ENCODE measurements around the gene DNAAF6. TPM values are rescaled to one million over a fixed set of nuclear protein-coding genes. Genes with fewer than 3 reads are reported as not detected.

The DNAAF6 gene
- total RNA-seq, 4 donors from 2014 or later, result not detected

DNA sequence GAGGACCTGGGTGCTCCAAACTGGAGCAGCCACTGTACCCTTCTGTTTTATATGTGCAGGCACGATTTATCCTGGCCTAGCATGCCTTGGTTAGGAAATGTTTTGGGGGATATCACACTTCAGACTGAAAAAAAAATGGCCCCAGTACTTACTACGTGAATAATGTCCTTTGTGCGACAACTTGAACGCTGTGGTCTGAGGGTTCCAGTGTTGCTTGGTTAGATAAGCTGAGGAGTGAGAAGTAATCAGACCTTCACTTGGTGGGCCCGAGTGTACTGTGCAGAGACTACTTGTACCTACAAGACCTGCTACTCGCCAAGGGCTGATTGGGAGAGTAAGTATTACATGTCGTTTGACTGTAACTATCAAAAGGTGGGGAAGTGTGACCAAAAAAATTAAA is 678 bp downstream of the DNAAF6 start:
- WGBS, result 86% methylated on average over 7 of the region's 7 CpGs
- Histone ChIP-seq H3K4me1 (no peaks in the 10 kb centered on the region), H3K9me3 (no peaks in the 10 kb centered on the region), H3K36me3 (no peaks in the 10 kb centered on the region), H3K27me3 (no peaks in the 10 kb centered on the region), H3K4me3 (no peak overlapping the region), H3K27ac (no peak overlapping the region)
- no peak for DNase-seq (ENCODE audit: low spot score in 2 of 2)
- TF ChIP-seq POLR2A (IDR thresholded peaks at IDR 0.05), result no peak
- TF ChIP-seq EP300 (IDR thresholded peaks at IDR 0.05), result no peak
- TF ChIP-seq CTCF (IDR thresholded peaks at IDR 0.05), result no peak
- TF ChIP-seq POLR2AphosphoS5 (IDR thresholded peaks at IDR 0.05), result no peak

DNA sequence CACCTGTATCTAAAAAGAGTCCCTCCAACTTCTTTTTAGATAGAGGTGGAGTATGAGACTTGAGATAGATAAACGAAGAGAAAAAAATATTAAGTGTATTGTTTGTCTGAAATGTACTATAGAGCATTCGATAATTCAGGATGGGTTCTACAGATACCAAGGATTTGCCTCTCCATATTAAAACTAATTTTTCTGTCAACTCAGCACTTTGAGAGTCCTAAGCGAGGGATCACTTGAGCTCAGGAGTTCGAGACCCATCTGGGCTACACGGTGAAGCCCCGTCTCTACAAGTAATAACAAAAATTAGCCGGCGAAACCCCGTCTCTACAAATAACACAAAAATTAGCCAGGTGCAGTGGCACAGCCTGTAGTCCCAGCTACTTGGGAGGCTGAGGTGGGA is 1.5 kb downstream of the DNAAF6 start:
- Histone ChIP-seq H3K4me3 (no peak overlapping the region), H3K27ac (no peak overlapping the region), H3K27me3 (no peaks in the 10 kb centered on the region), H3K36me3 (no peaks in the 10 kb centered on the region), H3K9me3 (no peaks in the 10 kb centered on the region), H3K4me1 (no peaks in the 10 kb centered on the region)
- 95% methylated on average over 9 of the region's 9 CpGs for WGBS
- no peak for DNase-seq (ENCODE audit: low spot score in 2 of 2)
- TF ChIP-seq CTCF (IDR thresholded peaks at IDR 0.05) (no peak), POLR2AphosphoS5 (IDR thresholded peaks at IDR 0.05) (no peak)

DNA sequence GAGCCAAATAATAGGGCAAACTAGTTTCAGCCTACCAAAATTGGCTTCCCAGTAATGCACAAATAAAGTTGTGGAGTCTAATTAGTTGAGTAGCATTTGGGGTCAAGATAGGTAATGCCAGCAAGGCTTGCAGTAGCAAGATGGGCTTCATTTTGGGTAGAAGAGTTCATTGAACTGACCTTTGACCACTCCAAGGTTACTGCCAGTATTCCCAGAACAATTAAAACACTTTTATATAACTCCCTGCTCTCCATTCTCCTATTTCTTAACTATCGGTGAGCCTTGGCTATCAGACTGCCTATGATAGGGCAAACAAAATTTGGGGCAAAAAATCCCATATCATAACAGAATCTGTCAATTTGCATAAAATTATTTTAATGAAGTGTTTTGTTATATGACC is 7.1 kb downstream of the DNAAF6 start:
- no peak for DNase-seq (ENCODE audit: low spot score in 2 of 2)
- Histone ChIP-seq H3K27me3 (no peaks in the 10 kb centered on the region), H3K9me3 (no peaks in the 10 kb centered on the region), H3K4me1 (no peaks in the 10 kb centered on the region), H3K36me3 (no peaks in the 10 kb centered on the region), H3K4me3 (no peak overlapping the region), H3K27ac (no peak overlapping the region)
- 86% methylated on average over 1 of the region's 1 CpG for WGBS
- TF ChIP-seq EP300 (IDR thresholded peaks at IDR 0.05) (no peak), POLR2AphosphoS5 (IDR thresholded peaks at IDR 0.05) (no peak), POLR2A (IDR thresholded peaks at IDR 0.05) (no peak), CTCF (IDR thresholded peaks at IDR 0.05) (no peak)

DNA sequence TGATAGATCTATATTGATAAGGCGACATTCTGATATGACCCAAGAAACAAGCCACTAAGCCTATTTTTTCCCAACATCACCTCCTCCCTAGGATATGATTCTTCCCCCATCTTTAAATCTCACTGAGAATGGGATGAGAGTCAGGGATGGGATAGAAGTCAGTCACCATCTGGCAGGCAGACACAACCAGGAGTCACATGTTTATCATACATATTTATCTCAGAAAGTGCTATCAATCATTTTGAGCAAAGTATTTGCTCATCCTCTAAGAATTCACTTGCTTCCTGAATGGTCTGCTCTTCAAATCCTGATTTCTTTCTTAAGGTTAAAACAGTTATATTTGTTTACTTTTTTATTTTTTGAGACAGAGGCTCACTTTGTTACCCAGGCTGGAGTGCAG is 20.3 kb downstream of the DNAAF6 start:
- no peaks in the 10 kb centered on the region for H3K9me3 ChIP-seq
- H3K4me3 ChIP-seq, result no peak overlapping the region
- H3K27ac ChIP-seq, result no peak overlapping the region
- TF ChIP-seq POLR2A (IDR thresholded peaks at IDR 0.05) (no peak), EP300 (IDR thresholded peaks at IDR 0.05) (no peak), CTCF (IDR thresholded peaks at IDR 0.05) (no peak), POLR2AphosphoS5 (IDR thresholded peaks at IDR 0.05) (no peak)
- no peaks in the 10 kb centered on the region for H3K4me1 ChIP-seq
- no peaks in the 10 kb centered on the region for H3K36me3 ChIP-seq
- H3K27me3 ChIP-seq, result no peaks in the 10 kb centered on the region
- DNase-seq (ENCODE audit: low spot score in 2 of 2), result no peak
- WGBS, result 72% methylated on average over 1 of the region's 1 CpG

- Histone ChIP-seq H3K27me3 (no peaks in the 10 kb centered on the region), H3K9me3 (no peaks in the 10 kb centered on the region), H3K4me3 (no peak overlapping the region), H3K4me1 (no peaks in the 10 kb centered on the region), H3K27ac (no peak overlapping the region), H3K36me3 (no peaks in the 10 kb centered on the region)
- TF ChIP-seq CTCF (IDR thresholded peaks at IDR 0.05) (no peak), POLR2A (IDR thresholded peaks at IDR 0.05) (no peak), EP300 (IDR thresholded peaks at IDR 0.05) (no peak), POLR2AphosphoS5 (IDR thresholded peaks at IDR 0.05) (no peak)
- DNase-seq (ENCODE audit: low spot score in 2 of 2), result no peak
- WGBS, result 83% methylated on average over 2 of the region's 2 CpGs
These were observed 21.5 kb downstream of the DNAAF6 start for GRCh38 chrX:107227780-107228485.

Measured in suprapubic skin (tissue), 4 donors.